Activated CD4-positive, alpha-beta T cell treated with anti-CD3 and anti-CD28 coated beads, Interleukin-2, amount 50 U/mL, for 48 hours (primary cell): ENCODE measurements around the gene LYZ.
"Not testable (repeated sequence)": the region's sequence is repeated elsewhere in the genome, so short reads cannot be mapped to it uniquely, and the experiment has no call there.

ENCODE experiments used
- DNase-seq, 2 experiments: peaks; one replicate each; pipeline ENCODE4 v3.0.0-alpha.2; 2020

LYZ gene

GRCh38 chr12:69348162-69348938, at the start of gene LYZ:
LYZ (plus strand) TSS chr12:69348381; CDS start chr12:69348409, 28 bp downstream.
- DNase-seq: no peak

- no peak for DNase-seq
Measured at GRCh38 chr12:69298947-69299346, 49.2 kb upstream of the LYZ start.

GRCh38 chr12:69304284-69304683, 43.9 kb upstream of the LYZ start:
- DNase-seq: no peak

GRCh38 chr12:69309461-69309860, 38.7 kb upstream of the LYZ start:
- DNase-seq: no peak

GRCh38 chr12:69313209-69313608, 35.0 kb upstream of the LYZ start:
- DNase-seq: no peak

GRCh38 chr12:69316784-69317183, 31.4 kb upstream of the LYZ start:
- not testable (repeated sequence) for DNase-seq

- DNase-seq: not testable (repeated sequence)
Measured at GRCh38 chr12:69317233-69317632, 30.9 kb upstream of the LYZ start.

- no peak for DNase-seq
Measured at GRCh38 chr12:69318225-69318624, 30.0 kb upstream of the LYZ start.

GRCh38 chr12:69321351-69321750, 26.8 kb upstream of the LYZ start:
- DNase-seq: no peak

- no peak for DNase-seq
Measured at GRCh38 chr12:69324797-69325466, 23.2 kb upstream of the LYZ start.

GRCh38 chr12:69328426-69328825, 19.8 kb upstream of the LYZ start:
- no peak for DNase-seq

GRCh38 chr12:69329669-69330428, 18.3 kb upstream of the LYZ start:
- DNase-seq: peak; percentile 11 to 34

GRCh38 chr12:69330475-69331473, 17.4 kb upstream of the LYZ start:
- DNase-seq: peak; percentile 53 to 66

- peak in 1 of 2 experiments; percentile 6 for DNase-seq
Measured at GRCh38 chr12:69331519-69331908, 16.7 kb upstream of the LYZ start.

- no peak for DNase-seq
Measured at GRCh38 chr12:69331909-69332684, 16.1 kb upstream of the LYZ start.

- no peak for DNase-seq
Measured at GRCh38 chr12:69332815-69333358, 15.3 kb upstream of the LYZ start.

GRCh38 chr12:69334158-69334557, 14.0 kb upstream of the LYZ start:
- DNase-seq: no peak

GRCh38 chr12:69337311-69338090, 10.7 kb upstream of the LYZ start:
- DNase-seq: no peak

- no peak for DNase-seq
Measured at GRCh38 chr12:69338120-69338859, 9.9 kb upstream of the LYZ start.

- DNase-seq: no peak
Measured at GRCh38 chr12:69338936-69339335, 9.2 kb upstream of the LYZ start.
